Kidney capillary endothelial cell (primary cell): ENCODE data around the gene PIK3C2G.

Experiments used
- DNase-seq: peaks from one replicate; pipeline ENCODE4 v3.0.0-alpha.2; 2018; ENCODE audit warnings: low spot score

The PIK3C2G gene

GRCh38 chr12:18564306-18564705 lies 303.0 kb downstream of the PIK3C2G start:
- no peak for DNase-seq

DNA sequence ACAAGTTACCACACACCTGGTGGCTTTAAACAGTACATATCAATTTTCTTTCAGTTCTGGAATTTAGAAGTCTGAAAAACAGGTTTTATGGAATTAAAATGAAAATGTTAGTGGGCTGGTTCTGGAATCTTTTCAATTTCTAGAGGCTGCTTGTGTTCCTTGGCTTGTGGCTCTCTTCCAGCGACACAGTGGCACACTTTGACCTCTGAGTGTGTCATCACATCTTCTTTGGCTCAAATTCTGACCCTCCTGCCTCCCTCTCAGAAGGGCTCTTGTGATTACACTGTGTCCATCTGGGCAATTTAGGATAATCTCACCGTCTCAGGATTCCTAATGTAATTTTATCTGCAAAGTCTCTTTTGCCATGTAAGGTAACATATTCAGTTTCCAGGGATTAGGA lies 306.5 kb downstream of the PIK3C2G start:
- no peak for DNase-seq

GRCh38 chr12:18570543-18570942 lies 309.2 kb downstream of the PIK3C2G start:
- DNase-seq: no peak

DNA sequence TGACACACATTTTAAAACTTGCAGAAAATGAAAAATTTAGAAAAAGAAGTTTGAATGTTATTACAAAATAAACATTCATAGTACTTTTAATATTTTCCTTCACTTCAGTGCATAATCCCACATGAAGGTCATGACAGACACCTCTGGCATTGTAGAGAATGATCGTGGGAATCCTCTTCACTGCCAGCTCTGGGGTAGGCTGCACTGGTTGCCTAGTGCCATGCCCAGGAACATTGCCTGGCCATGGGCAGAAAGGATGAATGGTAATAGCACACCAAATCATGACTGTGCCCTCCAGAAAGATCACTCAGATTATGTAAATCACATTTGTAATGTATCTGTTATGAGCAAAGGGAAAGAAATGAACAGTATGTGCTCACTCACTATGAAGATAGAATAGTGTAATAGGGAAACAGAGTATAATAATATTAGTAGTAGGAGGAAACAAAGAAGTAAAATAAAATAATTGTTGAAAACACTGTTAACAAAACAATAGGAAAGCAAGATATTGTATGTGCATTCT lies 314.8 kb downstream of the PIK3C2G start:
- no peak for DNase-seq

DNA sequence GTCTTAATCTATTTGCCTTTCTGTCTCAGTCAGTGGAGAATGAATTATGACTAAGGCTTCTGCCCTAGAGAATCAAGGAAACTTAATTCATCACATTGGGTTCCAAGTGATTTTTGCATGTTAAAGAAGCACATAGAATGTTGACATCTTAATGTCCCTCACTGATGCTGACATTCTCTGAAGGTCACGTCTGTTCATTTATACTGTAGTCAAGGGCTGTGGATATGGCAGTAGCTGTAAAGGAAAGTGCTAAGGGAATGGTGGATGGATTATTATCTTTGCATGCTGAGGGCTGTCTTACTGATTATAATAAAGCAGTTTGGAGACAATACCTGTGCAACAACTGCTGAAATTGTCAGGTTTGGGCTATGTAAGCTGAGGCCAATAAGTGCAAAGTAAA lies 315.3 kb downstream of the PIK3C2G start:
- no peak for DNase-seq

GRCh38 chr12:18578191-18578590 lies 316.9 kb downstream of the PIK3C2G start:
- DNase-seq: no peak

- no peak for DNase-seq
These were observed 319.0 kb downstream of the PIK3C2G start for GRCh38 chr12:18580291-18580690.

GRCh38 chr12:18580706-18581105 lies 319.4 kb downstream of the PIK3C2G start:
- DNase-seq: no peak

DNA sequence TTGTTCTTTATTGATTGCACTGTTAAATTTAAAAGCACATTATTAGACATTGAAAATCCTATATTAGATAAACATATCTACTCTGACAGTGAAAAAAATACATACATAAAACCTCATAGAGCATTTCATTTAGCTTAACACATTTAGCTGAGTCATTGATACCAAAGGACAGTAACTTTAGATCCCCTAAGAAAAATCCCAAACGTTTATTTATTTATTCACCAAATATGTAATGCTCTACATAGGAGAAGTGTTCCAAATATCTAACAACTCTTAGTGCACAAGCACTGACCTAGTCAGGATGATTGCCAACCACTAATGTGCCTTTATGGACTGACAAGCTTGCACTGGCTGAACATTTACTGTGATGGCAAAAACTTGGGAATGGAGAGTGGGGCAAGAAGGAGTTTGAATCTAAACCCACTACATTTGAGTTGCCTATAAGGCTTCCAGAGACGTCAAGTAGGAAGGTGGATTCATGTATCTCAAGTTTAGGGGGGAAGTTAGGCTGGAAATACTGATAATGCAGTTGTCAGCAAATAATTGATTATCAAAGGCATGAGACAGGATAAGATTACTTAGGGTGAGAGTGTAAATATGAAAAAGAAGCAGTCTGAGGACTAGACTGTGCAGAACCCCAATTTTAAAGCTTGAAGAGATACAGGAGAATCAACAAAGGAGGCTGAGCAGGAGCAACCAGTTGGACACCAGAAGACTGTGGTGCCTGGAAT lies 320.1 kb downstream of the PIK3C2G start:
- DNase-seq: no peak

DNA sequence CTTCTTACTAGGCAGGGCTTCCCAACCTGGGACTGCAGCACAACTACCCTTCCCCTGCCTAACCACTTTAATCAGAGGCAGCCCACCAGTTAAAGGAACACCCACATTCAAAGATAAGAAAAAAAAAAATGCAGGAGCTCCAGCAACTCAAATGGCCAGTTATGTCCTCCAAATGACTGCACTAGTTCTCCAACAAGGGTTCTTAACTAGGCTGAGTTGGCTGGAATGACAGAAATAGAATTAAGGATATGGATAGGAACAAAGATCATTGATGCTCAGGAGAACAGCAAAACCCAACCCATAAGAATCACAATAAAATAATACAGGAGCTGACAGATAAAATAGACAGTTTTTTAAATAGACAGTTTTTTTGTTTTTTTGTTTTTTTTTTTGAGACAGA lies 322.3 kb downstream of the PIK3C2G start:
- DNase-seq: no peak

GRCh38 chr12:18586581-18586980 lies 325.3 kb downstream of the PIK3C2G start:
- DNase-seq: no peak

- no peak for DNase-seq
These were observed 328.0 kb downstream of the PIK3C2G start for GRCh38 chr12:18589316-18589715.

- DNase-seq: no peak
These were observed 330.2 kb downstream of the PIK3C2G start for GRCh38 chr12:18591473-18591872.

DNA sequence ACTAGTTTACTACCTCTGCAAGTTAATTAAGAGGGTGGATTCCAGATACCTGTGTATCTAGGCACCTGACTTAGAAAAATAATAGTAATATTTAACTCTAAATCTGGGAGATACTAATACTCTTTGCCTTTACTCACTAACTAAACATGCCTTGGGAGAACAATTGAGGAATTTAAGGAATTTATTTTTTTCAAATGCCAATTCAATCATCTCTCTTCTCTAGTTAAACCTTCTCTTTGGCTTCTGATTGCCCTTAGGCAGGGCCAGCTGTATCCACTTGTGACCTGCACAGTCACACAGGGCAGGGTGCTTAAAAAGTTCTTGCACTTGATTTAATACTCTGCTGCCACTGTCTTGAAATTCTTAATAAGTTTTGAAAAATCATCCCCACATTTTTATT lies 334.1 kb downstream of the PIK3C2G start:
- DNase-seq: no peak

- DNase-seq: no peak
These were observed 340.6 kb downstream of the PIK3C2G start for GRCh38 chr12:18601962-18602361.

- DNase-seq: no peak
These were observed 351.7 kb downstream of the PIK3C2G start for GRCh38 chr12:18612971-18613370.

DNA sequence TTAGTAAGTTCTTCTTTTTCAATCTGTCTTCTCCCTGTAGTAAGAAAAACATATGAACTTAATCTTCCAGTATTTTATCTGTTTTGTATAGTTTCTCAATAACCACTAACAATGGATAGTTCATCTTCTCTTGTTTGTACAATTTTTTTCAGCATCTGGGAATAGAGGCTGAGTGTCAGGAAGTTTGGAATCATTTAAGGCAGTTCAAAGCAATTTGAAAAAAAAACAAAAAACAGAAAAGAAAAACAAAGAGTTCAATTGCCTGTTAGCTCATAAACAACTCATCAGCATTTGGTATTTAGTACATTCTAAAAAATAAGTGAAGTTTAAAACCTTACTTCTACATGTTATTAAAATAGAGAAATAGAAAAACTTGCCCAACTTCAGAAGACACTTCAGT lies 359.7 kb downstream of the PIK3C2G start:
- DNase-seq: no peak

GRCh38 chr12:18629445-18629844 lies 368.1 kb downstream of the PIK3C2G start:
- no peak for DNase-seq

GRCh38 chr12:18629916-18630315 lies 368.6 kb downstream of the PIK3C2G start:
- no peak for DNase-seq

DNA sequence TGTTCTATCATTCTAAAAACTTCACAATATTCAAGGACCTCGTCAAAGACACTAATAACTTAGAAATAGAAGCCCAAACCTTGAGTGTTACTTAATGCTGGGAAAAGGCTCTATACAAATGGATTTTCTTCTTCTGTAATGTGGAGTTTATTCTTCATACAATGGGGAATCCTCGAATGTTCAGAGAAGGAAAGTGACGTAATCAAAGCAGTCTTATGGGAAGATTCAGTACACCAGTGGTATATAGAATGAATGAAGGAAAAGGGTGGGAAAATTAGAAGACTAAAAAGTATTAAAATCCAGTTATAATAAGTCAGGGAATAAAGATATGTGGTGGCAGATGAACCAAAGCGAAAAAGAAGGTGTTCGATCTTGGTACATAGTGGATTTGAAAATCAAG lies 370.0 kb downstream of the PIK3C2G start:
- DNase-seq: no peak

DNA sequence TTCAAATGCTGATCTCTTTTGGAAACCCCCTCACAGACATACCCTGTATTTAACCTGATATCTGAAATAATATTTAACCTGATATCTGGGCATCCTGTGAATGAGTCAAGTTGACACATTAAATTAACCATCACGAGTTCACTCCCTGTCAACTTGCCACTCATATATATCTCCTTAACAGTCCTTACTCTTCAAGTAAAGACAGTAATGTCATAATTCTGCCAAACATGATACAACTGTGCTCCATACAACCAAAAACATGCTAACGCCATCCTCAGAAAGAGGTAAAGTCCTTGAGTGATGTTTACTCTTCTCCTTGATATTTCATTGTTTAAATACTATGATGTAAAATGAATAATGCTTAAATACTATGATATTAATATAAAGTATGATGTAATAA lies 371.5 kb downstream of the PIK3C2G start:
- DNase-seq: no peak

DNA sequence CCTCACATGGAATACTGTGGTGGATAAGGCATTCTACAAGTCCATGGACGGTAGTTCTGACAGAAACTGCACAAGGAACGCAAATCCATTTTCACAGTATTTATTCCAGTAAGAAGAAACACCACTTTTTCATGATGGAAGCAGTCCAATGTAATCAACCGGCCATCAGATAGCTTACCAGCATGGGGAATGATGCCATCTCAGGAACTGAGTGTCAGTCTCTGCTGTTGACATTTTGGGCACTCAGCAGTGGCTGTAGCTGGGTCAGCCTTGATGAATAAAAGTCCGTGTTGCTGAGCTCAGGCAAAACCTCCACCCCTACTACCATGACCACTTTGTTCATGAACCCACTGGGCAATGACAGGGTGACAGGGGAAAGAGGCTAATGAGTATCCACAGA lies 373.1 kb downstream of the PIK3C2G start:
- DNase-seq: no peak

- DNase-seq: no peak
These were observed 379.1 kb downstream of the PIK3C2G start for GRCh38 chr12:18640321-18640955.

DNA sequence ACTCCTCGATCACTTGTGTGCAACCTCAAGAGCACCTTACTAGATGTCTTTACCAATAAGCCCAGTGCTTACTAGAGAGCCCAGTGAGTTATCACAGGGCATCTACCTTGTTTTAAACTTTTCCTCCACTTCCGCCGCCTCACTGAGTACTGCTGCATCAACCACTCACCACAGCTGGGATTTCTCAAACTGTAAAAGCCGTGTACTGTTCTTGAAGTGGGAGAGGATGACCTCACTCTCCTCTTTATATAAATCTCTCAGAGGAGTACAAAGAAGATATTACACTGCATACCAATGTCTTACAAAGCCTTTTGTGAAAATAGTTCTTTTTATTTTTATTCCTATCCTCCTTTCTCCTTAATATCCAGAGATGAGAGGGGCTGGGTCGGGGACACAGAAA lies 382.4 kb downstream of the PIK3C2G start:
- no peak for DNase-seq
